Measurements from ENCODE around the gene PLEKHA7. TPM values are rescaled to one million over a fixed set of nuclear protein-coding genes. Genes with fewer than 3 reads are reported as not detected.
A peak's percentile ranks its signal among the peaks of the same experiment; 100 is the strongest.

PLEKHA7 gene
- total RNA-seq, 4 donors from 2014 or later, result 16.9 to 35.1 (median 24.1) TPM

DNA sequence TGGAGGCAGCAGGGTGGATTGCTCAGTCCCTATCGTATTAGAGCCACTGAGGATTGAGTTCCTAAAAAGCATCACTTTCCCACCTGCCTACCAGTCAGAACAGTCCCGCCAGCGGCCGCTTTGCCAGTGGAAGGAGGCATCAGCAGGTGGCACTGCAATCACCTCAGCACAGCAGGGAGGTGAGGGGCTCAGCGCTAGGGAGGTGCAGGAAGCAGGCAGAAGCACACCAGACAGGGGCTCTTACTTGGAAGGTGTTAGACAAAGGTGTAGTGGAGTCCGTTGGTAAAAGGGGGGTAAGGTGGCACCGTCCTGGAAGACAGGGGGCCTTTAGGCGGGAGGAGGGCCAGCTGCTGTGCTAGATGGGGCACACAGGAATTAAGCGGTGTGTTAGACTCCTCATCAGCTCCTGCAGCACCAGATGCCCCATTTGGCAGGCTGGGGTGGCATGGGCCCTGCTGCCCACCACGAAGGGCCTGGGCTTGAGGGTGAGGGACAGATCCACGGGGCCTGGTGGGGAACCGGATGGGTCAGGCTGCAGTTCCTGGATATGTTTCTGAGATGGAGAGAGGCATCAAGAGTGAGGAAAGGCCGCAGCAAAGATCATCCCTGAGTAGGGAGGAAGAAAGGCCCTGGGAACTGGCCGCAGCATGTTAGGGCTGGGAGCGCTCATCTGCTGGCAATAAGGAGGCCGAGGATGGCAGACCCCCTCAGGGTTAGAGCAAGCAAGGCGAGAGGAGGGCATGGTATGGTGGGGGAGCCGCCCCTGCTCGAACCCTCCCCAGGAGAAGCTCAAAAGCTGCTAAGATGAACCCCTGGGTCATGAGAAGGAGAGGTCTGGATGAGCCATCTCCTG, 233.3 kb downstream of the PLEKHA7 start:
- DNase-seq (ENCODE audit: low spot score in 2 of 2), result peak in 1 of 2 donors; percentile 76
- H3K4me3 ChIP-seq (ENCODE audit: low read depth, poor library complexity, severe bottlenecking), result no peak overlapping the region
- intact Hi-C loops (cut with DNase I; ENCODE audit: low total_unique reads), result no loop called here
- TF ChIP-seq, protein P1, sequence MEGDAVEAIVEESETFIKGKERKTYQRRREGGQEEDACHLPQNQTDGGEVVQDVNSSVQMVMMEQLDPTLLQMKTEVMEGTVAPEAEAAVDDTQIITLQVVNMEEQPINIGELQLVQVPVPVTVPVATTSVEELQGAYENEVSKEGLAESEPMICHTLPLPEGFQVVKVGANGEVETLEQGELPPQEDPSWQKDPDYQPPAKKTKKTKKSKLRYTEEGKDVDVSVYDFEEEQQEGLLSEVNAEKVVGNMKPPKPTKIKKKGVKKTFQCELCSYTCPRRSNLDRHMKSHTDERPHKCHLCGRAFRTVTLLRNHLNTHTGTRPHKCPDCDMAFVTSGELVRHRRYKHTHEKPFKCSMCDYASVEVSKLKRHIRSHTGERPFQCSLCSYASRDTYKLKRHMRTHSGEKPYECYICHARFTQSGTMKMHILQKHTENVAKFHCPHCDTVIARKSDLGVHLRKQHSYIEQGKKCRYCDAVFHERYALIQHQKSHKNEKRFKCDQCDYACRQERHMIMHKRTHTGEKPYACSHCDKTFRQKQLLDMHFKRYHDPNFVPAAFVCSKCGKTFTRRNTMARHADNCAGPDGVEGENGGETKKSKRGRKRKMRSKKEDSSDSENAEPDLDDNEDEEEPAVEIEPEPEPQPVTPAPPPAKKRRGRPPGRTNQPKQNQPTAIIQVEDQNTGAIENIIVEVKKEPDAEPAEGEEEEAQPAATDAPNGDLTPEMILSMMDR (IDR thresholded peaks at IDR 0.05), result no peak
- TF ChIP-seq POLR2A (IDR thresholded peaks at IDR 0.05), result no peak
- 89 to 90% methylated on average over 19 of the region's 19 CpGs for WGBS, 2 donors

DNA sequence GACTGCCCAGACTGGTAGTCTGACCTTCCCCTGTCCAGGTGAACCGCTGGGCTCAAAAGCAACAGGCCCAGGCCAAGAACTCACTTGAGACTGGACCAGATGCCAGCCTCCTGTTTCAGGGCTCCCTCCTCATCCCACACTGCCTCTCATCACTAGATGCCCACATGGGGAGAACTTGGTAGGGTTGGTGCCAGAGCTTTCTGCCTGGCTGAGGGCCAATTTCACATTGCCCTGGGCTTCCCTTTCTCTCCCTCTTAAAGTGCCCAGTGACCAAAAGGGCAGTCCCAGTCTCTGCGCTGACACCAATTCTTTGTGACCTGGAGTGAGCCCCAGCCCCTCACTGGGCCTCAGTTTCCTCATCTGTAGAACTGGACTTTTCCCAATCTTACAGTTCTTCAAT, 234.1 kb downstream of the PLEKHA7 start:
- peak in 1 of 2 donors; percentile 82 for DNase-seq (ENCODE audit: low spot score in 2 of 2)
- intact Hi-C loops (cut with DNase I; ENCODE audit: low total_unique reads), result no loop called here
- WGBS, 2 donors, result 97 to 98% methylated on average over 2 of the region's 2 CpGs
- TF ChIP-seq POLR2A (IDR thresholded peaks at IDR 0.05), result no peak
- TF ChIP-seq, protein P1 (IDR thresholded peaks at IDR 0.05), result no peak
- H3K4me3 ChIP-seq (ENCODE audit: low read depth, poor library complexity, severe bottlenecking), result no peak overlapping the region

DNA sequence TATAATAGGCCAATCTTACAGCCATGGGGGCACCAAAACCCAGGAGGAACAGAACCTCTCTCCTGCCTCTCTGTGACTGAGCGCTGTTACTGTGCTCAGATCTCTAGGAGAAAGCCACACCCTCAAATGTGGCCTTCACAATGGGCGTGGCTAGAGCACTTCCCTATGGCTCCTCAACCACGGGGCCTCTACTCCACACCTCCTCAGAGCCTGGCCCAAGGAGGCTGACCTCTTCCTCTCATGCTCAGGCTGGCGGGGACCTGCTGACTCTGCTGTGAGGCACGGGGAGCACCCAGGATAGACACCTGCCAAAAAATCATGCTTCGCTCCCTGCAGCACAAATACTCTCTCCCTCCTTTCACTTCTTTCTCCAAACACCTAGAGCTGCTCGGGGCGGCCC, 234.8 kb downstream of the PLEKHA7 start:
- TF ChIP-seq, protein P1 (IDR thresholded peaks at IDR 0.05), result no peak
- no peak for TF ChIP-seq POLR2A (IDR thresholded peaks at IDR 0.05)
- WGBS, 2 donors, result 72 to 75% methylated on average over 8 of the region's 8 CpGs
- DNase-seq (ENCODE audit: low spot score in 2 of 2), result peak in 1 of 2 donors; percentile 82
- intact Hi-C loops (cut with DNase I; ENCODE audit: low total_unique reads), result no loop called here
- no peak overlapping the region for H3K4me3 ChIP-seq (ENCODE audit: low read depth, poor library complexity, severe bottlenecking)

DNA sequence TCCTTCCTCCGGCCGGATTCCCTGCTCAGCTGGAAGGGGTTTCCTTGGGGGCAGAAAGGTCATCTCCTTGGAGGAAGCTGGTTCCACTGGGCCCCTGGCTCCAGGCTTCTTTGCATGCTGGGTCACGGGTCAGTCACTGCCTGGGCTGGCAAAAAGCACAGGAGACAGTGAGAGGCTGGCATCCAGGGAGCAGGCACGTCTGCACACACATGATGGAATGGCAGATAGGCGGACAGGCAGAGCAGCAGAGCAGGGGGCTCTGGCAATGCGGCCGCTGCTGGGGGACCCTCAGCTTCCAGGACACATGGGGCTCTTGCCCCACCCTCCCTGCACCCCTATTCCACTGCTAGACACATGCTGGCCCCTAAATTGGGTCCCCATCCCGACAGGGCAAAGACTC, 235.3 kb downstream of the PLEKHA7 start:
- intact Hi-C loops (cut with DNase I; ENCODE audit: low total_unique reads), result no loop called here
- WGBS, 2 donors, result 89% methylated on average over 8 of the region's 8 CpGs
- peak in 1 of 2 donors; percentile 80 for DNase-seq (ENCODE audit: low spot score in 2 of 2)
- TF ChIP-seq POLR2A (IDR thresholded peaks at IDR 0.05), result no peak
- TF ChIP-seq, protein P1 (IDR thresholded peaks at IDR 0.05), result no peak
- H3K4me3 ChIP-seq (ENCODE audit: low read depth, poor library complexity, severe bottlenecking), result no peak overlapping the region

DNA sequence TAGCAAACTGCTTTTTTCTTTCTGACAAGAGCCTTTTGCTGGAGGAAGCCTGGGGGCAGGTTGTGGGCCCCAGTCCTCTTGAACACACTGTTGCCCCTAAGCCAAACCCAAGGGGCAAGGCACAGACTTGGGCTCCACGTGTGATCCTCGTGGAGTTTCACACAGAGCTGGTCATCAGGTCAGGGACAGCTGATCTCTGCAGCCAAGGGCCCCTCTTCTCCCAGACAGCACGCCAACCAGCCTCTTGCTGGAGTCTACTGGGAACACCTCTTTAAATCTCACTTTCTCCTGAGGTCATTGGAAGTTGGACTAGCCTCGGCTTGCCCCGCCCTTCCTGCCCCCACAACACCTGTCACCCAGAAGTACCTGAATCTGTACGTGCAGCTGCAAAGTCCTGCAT, 235.9 kb downstream of the PLEKHA7 start:
- peak in 1 of 2 donors; percentile 75 for DNase-seq (ENCODE audit: low spot score in 2 of 2)
- TF ChIP-seq POLR2A (IDR thresholded peaks at IDR 0.05), result no peak
- TF ChIP-seq, protein P1 (IDR thresholded peaks at IDR 0.05), result no peak
- H3K4me3 ChIP-seq (ENCODE audit: low read depth, poor library complexity, severe bottlenecking), result no peak overlapping the region
- intact Hi-C loops (cut with DNase I; ENCODE audit: low total_unique reads), result no loop called here
- 84 to 86% methylated on average over 6 of the region's 6 CpGs for WGBS, 2 donors
